Measurements from ENCODE around the gene TCF21.

The TCF21 gene

DNA sequence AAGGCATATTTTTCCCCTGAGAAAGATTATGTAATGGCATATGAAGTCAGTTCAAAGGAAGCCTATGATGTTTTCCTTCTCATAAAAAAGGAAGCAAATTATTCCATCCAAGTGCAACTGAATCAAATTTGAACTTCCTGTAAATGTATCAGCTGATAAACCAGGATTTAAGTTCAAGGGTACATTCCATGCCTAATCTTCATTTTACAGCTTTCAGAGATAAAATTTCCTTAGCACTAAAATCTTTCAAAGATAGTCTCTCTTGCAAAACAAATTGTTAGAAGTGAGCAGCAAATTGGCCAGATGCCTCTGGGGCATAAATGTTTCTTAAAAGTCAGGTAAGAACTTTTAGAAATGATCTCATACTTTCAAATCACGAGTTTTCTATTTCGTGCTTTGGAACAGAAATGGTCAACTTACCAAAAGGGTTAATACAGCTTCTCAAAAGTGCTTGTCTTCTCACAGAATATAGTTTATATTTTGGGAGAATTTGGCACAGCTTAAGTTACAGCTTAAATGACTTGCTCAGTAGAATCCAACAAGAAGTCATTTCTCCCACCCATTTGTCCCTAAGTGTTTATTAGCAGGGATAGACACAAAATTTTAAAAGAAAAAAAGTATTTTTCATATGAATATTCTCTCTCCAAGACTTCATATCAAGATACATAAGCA is 2.7 kb upstream of the TCF21 start:
- TF ChIP-seq, protein P1, sequence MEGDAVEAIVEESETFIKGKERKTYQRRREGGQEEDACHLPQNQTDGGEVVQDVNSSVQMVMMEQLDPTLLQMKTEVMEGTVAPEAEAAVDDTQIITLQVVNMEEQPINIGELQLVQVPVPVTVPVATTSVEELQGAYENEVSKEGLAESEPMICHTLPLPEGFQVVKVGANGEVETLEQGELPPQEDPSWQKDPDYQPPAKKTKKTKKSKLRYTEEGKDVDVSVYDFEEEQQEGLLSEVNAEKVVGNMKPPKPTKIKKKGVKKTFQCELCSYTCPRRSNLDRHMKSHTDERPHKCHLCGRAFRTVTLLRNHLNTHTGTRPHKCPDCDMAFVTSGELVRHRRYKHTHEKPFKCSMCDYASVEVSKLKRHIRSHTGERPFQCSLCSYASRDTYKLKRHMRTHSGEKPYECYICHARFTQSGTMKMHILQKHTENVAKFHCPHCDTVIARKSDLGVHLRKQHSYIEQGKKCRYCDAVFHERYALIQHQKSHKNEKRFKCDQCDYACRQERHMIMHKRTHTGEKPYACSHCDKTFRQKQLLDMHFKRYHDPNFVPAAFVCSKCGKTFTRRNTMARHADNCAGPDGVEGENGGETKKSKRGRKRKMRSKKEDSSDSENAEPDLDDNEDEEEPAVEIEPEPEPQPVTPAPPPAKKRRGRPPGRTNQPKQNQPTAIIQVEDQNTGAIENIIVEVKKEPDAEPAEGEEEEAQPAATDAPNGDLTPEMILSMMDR (IDR thresholded peaks at IDR 0.05; ENCODE audit: low read depth, low read length): no peak
- TF ChIP-seq MYC (IDR thresholded peaks at IDR 0.05; ENCODE audit: low read depth, low read length) (no peak), POLR2A (IDR thresholded peaks at IDR 0.05; ENCODE audit: extremely low read depth, insufficient read length) (no peak)
- TF ChIP-seq, protein P2, sequence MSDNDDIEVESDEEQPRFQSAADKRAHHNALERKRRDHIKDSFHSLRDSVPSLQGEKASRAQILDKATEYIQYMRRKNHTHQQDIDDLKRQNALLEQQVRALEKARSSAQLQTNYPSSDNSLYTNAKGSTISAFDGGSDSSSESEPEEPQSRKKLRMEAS (IDR thresholded peaks at IDR 0.05; ENCODE audit: low read depth, low read length): no peak
- H3K4me3 ChIP-seq (ENCODE audit: low read depth, low read length): no peak overlapping the region
- DNase-seq (ENCODE audit: low read depth): no peak

DNA sequence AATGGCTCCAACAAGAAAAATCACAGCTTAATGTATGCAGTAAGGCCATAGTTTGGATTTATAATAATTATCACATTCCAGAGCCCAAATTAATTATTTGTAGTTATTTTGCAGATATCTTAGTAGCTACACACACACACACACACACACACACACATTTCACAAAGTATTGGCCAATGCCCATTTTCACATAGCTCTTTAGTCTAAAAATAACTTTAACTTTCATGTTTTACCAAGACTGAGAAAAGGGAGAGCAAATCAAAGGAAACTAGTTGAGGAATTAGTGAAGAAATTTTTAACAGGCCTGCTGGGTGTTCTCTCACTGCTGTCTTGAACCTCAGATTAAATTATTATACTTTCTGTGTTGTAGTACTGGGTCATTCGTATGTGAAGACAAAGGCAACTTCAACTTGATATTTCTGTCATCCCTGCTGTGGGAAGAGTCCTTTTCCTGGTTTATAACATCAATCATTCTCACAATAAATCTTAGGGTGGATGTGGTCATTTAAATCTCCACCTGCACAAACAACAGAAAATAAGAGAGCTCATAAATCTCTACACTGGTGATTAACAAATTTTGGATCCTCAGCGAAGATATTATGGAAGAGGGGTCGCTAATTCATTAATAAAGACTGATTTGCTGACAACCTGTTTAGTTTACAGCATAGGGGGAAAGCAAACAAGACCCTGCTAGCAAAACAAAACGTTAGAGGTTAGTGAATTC is 1.6 kb upstream of the TCF21 start:
- H3K4me3 ChIP-seq (ENCODE audit: low read depth, low read length): no peak overlapping the region
- no peak for DNase-seq (ENCODE audit: low read depth)
- TF ChIP-seq, protein P2 (IDR thresholded peaks at IDR 0.05; ENCODE audit: low read depth, low read length): no peak
- TF ChIP-seq POLR2A (IDR thresholded peaks at IDR 0.05; ENCODE audit: extremely low read depth, insufficient read length) (no peak), MYC (IDR thresholded peaks at IDR 0.05; ENCODE audit: low read depth, low read length) (no peak)
- TF ChIP-seq, protein P1 (IDR thresholded peaks at IDR 0.05; ENCODE audit: low read depth, low read length): no peak

DNA sequence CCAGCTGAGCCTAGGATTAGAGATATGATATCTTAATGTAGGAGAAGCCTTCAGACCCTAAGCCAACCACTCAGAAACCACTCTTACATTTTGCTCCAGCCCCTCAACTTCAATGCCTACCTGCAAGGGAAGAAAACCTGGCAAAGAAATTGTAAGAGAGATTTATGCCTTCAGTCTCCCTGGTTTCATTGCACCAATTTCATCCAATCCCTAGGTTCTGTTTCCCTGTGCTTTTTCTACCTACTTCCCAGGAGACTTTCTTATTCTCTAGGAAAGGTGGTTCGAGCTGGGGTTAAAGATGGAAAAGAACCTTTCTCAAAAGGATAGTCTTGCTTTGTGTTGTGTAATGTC is 1.1 kb upstream of the TCF21 start:
- no peak overlapping the region for H3K4me3 ChIP-seq (ENCODE audit: low read depth, low read length)
- TF ChIP-seq, protein P2 (IDR thresholded peaks at IDR 0.05; ENCODE audit: low read depth, low read length): no peak
- no peak for TF ChIP-seq MYC (IDR thresholded peaks at IDR 0.05; ENCODE audit: low read depth, low read length)
- TF ChIP-seq POLR2A (IDR thresholded peaks at IDR 0.05; ENCODE audit: extremely low read depth, insufficient read length): no peak
- TF ChIP-seq, protein P1 (IDR thresholded peaks at IDR 0.05; ENCODE audit: low read depth, low read length): no peak
- DNase-seq (ENCODE audit: low read depth): no peak

DNA sequence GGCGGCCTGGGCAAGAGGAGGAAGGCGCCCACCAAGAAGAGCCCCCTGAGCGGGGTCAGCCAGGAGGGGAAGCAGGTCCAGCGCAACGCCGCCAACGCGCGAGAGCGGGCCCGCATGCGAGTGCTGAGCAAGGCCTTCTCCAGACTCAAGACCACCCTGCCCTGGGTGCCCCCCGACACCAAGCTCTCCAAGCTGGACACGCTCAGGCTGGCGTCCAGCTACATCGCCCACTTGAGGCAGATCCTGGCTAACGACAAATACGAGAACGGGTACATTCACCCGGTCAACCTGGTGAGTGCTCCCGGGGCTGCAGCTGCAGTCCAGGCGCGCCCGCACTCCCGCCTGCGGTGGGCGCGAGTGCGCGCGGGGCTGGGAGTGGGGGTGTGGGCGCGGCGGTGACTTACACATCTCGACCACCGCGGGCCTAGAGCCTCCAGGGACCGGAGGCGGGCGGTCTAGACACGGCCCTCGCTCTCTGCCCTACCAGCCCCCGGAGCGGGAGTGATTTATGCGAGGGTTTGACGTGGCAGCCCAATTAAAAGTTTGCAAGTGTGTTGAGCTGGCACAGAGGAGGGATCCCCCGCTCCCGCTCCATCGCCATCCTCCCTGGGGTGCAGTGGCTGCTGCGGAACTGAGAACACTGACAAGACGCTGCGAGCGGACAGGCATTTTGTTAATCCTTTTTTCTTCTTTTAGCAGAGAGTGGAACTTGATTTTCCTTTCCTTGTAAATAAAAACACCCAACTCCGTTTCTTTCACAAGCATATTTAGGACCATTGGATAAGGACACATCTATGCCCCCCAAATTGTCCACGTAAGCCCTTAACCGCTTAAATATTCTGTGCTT is 867 bp downstream of the TCF21 start:
- TF ChIP-seq MYC (IDR thresholded peaks at IDR 0.05; ENCODE audit: low read depth, low read length) (no peak), POLR2A (IDR thresholded peaks at IDR 0.05; ENCODE audit: extremely low read depth, insufficient read length) (no peak)
- TF ChIP-seq, protein P2 (IDR thresholded peaks at IDR 0.05; ENCODE audit: low read depth, low read length): no peak
- TF ChIP-seq, protein P1 (IDR thresholded peaks at IDR 0.05; ENCODE audit: low read depth, low read length): no peak
- no peak overlapping the region for H3K4me3 ChIP-seq (ENCODE audit: low read depth, low read length)
- no peak for DNase-seq (ENCODE audit: low read depth)

DNA sequence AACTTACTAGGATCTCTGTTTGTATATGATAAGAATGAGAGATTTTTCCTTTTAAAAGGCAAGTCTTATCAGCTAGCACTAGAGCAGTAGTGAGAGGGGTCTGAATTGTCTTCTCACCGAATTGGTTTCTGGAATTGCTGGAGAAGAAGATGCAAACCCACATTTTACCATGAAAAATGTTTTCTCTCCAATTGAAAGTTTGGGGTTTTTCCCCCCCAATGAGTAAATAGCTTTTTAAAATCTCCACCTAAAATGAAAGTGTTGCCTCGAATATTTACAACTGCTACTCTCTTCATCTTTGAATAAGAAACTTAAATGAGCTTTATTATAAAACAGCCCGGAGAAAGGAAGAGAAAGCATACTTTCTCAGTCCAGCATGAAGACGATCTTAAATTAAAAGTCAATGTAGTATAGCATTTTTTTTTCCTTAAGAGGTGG is 1.8 kb downstream of the TCF21 start:
- no peak for TF ChIP-seq POLR2A (IDR thresholded peaks at IDR 0.05; ENCODE audit: extremely low read depth, insufficient read length)
- TF ChIP-seq, protein P1 (IDR thresholded peaks at IDR 0.05; ENCODE audit: low read depth, low read length): no peak
- TF ChIP-seq, protein P2 (IDR thresholded peaks at IDR 0.05; ENCODE audit: low read depth, low read length): no peak
- TF ChIP-seq MYC (IDR thresholded peaks at IDR 0.05; ENCODE audit: low read depth, low read length): no peak
- no peak overlapping the region for H3K4me3 ChIP-seq (ENCODE audit: low read depth, low read length)
- no peak for DNase-seq (ENCODE audit: low read depth)

Data from NB4 (cell line).